H1 (cell line): ENCODE results near the gene VPS37C. TPM values are rescaled to one million over a fixed set of nuclear protein-coding genes. Genes with fewer than 3 reads are reported as not detected.

Experiments used
- CHD1 ChIP-seq: IDR thresholded peaks from 2 replicates; pipeline ENCODE4 v1.6.1; 2012; ENCODE audit warnings: low read depth, low read length, improper control_type of control experiment
- EP300 ChIP-seq, 2 experiments: IDR thresholded peaks; 1 replicate in 1 of 2; 2 replicates in 1 of 2; pipeline ENCODE4 v1.6.1; 2011 to 2012; ENCODE audit warnings: low read depth in 2 of 2, low read length in 2 of 2, mild to moderate bottlenecking in 2 of 2, borderline replicate concordance in 1 of 2, inconsistent platforms in 1 of 2, moderate library complexity in 1 of 2
- KDM5A ChIP-seq: fragments of 200-600 bp; IDR thresholded peaks from 2 replicates; pipeline ENCODE4 v1.7.1; 2012; ENCODE audit warnings: mild to moderate bottlenecking, low read length, inconsistent platforms, mixed read lengths
- polyA plus RNA-seq, 7 experiments: library from polyadenylated mRNA; depleted of rRNA in 3 of 7; stranded (reverse) in 5 of 7; unstranded in 2 of 7; fragments of >200 nt in 5 of 7; fragments of 200-250 nt in 2 of 7; gene quantifications; 1 replicate in 5 of 7; 2 replicates in 1 of 7; 4 replicates in 1 of 7; pipeline versions ENCODE4 v1.2.1 to v1.2.3, GENCODE V29; 2011 to 2013; ENCODE audit warnings: missing spikeins in 2 of 7, mixed read lengths in 2 of 7
- total RNA-seq: library from RNA; stranded (reverse); fragmentation: NEBNext Ultra II Directional; extraction: Animal tissue kit (Norgen Biotek cat#: 25700); gene quantifications from 2 replicates; pipeline ENCODE4 v1.2.1, GENCODE V29; 2021

VPS37C gene
- total and polyA plus RNA-seq, 2 of the 8 experiments (the other 6 are each of a cell fraction or from before 2014, with no cell fraction given): 12.9 to 21.0 TPM

DNA sequence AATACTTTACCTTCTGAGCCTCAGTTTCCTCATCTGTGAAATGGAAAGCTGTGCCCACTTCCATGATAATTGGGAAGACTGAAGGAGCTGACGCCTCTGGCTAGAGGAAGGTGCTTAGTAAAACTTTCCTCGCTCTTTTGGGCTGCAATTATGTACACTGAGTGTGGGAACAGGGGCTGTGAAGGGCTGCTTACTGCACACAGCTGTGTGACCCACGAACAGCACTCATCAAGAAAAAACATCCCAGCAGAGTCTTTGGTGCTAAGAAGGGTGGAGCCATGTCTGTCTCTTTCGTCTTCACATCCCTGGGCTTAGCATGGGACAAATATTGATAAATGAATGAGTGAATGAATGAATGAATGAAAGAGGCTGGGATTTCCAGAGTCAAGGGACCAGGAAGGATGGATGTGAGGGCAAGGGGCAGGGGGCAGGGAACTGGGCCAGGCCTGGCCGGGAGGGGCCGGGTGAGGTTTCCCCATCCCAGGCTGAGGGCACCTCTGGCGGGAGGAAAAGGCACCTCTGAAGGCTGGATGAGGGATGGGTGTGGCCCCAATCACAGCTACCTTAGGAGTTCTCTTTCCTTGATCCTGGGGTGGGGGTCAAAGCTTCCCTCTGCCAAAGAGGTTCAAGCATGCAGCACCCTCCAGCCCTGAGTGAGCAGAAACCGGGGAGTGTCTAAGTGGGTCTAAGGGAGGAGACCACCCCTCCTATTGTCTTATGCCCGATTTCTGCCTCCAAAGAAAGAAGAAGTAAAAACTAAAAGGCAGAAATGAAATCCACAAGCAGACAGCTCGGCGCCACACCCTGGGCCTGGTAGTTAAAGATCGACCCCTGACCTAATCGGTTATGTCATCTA lies 68.1 kb downstream of the VPS37C start (continued):
- TF ChIP-seq EP300 (IDR thresholded peaks at IDR 0.05; ENCODE audit: borderline replicate concordance in 1 of 2, low read depth in 2 of 2, low read length in 2 of 2): no peak
- TF ChIP-seq KDM5A: no peak
- TF ChIP-seq CHD1: no peak
